IMR-90 (cell line): ENCODE data around the gene GNB5. TPM values are rescaled to one million over a fixed set of nuclear protein-coding genes. Genes with fewer than 3 reads are reported as not detected.

Source experiments
- ATAC-seq: fragments of 200-7000 bp; cut with Tn5 transposase; 2 replicates; pipeline ENCODE4 v1.9.1; 2020; ENCODE audit warnings: low read depth, mild to moderate bottlenecking, moderate library complexity
- BruUV-seq: library from RNA; stranded (reverse); fragments of 400-500 nt; replicated peaks from 2 replicates; lab custom pipeline; 2021; lab: Mats Ljungman, UMichigan
- CTCF ChIA-PET: fragments of 300-600 bp; formaldehyde crosslinking; extraction: SDS; loops from one replicate; lab custom pipeline; 2021; ENCODE audit warnings: antibody characterized with exemption; lab: Yijun Ruan, JAX
- POLR2A ChIA-PET: fragments of 300-600 bp; sonication (Branson Sonifier 250); formaldehyde crosslinking; loops from one replicate; lab custom pipeline; 2022; ENCODE audit warnings: antibody characterized with exemption; ENCODE audit not compliant: unreplicated experiment; lab: Charles Lee
- DNase-seq: peaks from one replicate; pipeline ENCODE4 v3.0.0; 2013
- H2AFZ ChIP-seq: replicated peaks from 2 replicates; pipeline ENCODE3; 2013; ENCODE audit warnings: low read length, mild to moderate bottlenecking; ENCODE audit not compliant: poor library complexity
- H2AK5ac ChIP-seq: 2 replicates; pipeline ENCODE4 v1.6.1; 2013; ENCODE audit warnings: low read depth, low read length, inconsistent platforms
- H2AK9ac ChIP-seq: replicated peaks from 2 replicates; pipeline ENCODE3; 2013; ENCODE audit warnings: mild to moderate bottlenecking, low read depth, low read length, moderate library complexity; ENCODE audit not compliant: poor library complexity
- H2BK120ac ChIP-seq: 2 replicates; pipeline ENCODE4 v1.6.1; 2013; ENCODE audit warnings: low read depth, low read length, inconsistent platforms
- H2BK15ac ChIP-seq: 3 replicates; pipeline ENCODE4 v1.6.1; 2013; ENCODE audit warnings: low read depth, low read length, inconsistent platforms
- H2BK20ac ChIP-seq: 2 replicates; pipeline ENCODE4 v1.6.1; 2013; ENCODE audit warnings: low read depth, mild to moderate bottlenecking, inconsistent platforms, low read length, moderate library complexity
- H2BK5ac ChIP-seq: 2 replicates; pipeline ENCODE4 v1.6.1; 2013; ENCODE audit warnings: mild to moderate bottlenecking, low read depth, low read length, inconsistent platforms; ENCODE audit not compliant: poor library complexity, severe bottlenecking
- H3K14ac ChIP-seq: replicated peaks from 2 replicates; pipeline ENCODE4 v1.6.1; 2013; ENCODE audit warnings: low read depth, low read length, inconsistent platforms
- H3K18ac ChIP-seq: 2 replicates; pipeline ENCODE4 v1.6.1; 2013; ENCODE audit warnings: low read depth, low read length, control low read depth
- H3K23ac ChIP-seq: 2 replicates; pipeline ENCODE4 v1.6.1; 2013; ENCODE audit warnings: low read depth, low read length, inconsistent platforms
- H3K27ac ChIP-seq: 2 replicates; pipeline ENCODE4 v1.5.1; 2013; ENCODE audit warnings: mild to moderate bottlenecking, control low read depth, low read length; ENCODE audit not compliant: insufficient read depth
- H3K27me3 ChIP-seq: 2 replicates; pipeline ENCODE4 v1.6.1; 2013; ENCODE audit warnings: low read length; ENCODE audit not compliant: control insufficient read depth, insufficient read depth
- H3K36me3 ChIP-seq: 2 replicates; pipeline ENCODE4 v1.6.1; 2013; ENCODE audit warnings: low read length, mixed read lengths; ENCODE audit not compliant: control insufficient read depth, insufficient read depth
- H3K4ac ChIP-seq: 2 replicates; pipeline ENCODE4 v1.6.1; 2013; ENCODE audit warnings: low read depth, low read length, inconsistent platforms
- H3K4me1 ChIP-seq: 2 replicates; pipeline ENCODE4 v1.6.1; 2013; ENCODE audit warnings: low read length, mixed read lengths; ENCODE audit not compliant: control insufficient read depth, insufficient read depth
- H3K4me2 ChIP-seq: 2 replicates; pipeline ENCODE4 v1.6.1; 2013; ENCODE audit warnings: low read depth, mild to moderate bottlenecking, control low read depth, low read length, moderate library complexity
- H3K4me3 ChIP-seq: 2 replicates; pipeline ENCODE4 v1.5.1; 2013; ENCODE audit warnings: low read depth, mild to moderate bottlenecking, control low read depth, low read length, moderate library complexity; ENCODE audit not compliant: insufficient read depth
- H3K56ac ChIP-seq: 2 replicates; pipeline ENCODE4 v1.6.1; 2013; ENCODE audit warnings: low read length, inconsistent platforms; ENCODE audit not compliant: insufficient read depth; ENCODE audit errors: extremely low read depth
- H3K79me1 ChIP-seq, 2 experiments: 2 replicates each; pipeline ENCODE4 v1.6.1; 2013; ENCODE audit warnings: low read length in 2 of 2, inconsistent platforms in 1 of 2, low read depth in 1 of 2
- H3K9ac ChIP-seq: 2 replicates; pipeline ENCODE4 v1.6.1; 2013; ENCODE audit warnings: low read depth, low read length, control low read depth
- H3K9me1 ChIP-seq: 2 replicates; pipeline ENCODE4 v1.6.1; 2013; ENCODE audit warnings: low read length, inconsistent platforms; ENCODE audit not compliant: insufficient read depth
- H3K9me3 ChIP-seq: 2 replicates; pipeline ENCODE4 v1.6.1; 2013; ENCODE audit warnings: low read length; ENCODE audit not compliant: control insufficient read depth, insufficient read depth
- H4K20me1 ChIP-seq: 2 replicates; pipeline ENCODE4 v1.6.1; 2013; ENCODE audit warnings: low read length, inconsistent platforms; ENCODE audit not compliant: insufficient read depth
- H4K5ac ChIP-seq: 2 replicates; pipeline ENCODE4 v1.6.1; 2013; ENCODE audit warnings: mild to moderate bottlenecking, low read depth, low read length, control low read depth
- H4K8ac ChIP-seq, 2 experiments: 2 replicates each; pipeline ENCODE4 v1.6.1; 2013; ENCODE audit warnings: low read depth in 2 of 2, low read length in 2 of 2, control low read depth in 1 of 2, inconsistent platforms in 1 of 2
- H4K91ac ChIP-seq: 2 replicates; pipeline ENCODE4 v1.6.1; 2013; ENCODE audit warnings: low read depth, low read length, inconsistent platforms; ENCODE audit not compliant: insufficient read depth
- BHLHE40 ChIP-seq: fragments of 150-350 bp; IDR thresholded peaks from 2 replicates; pipeline ENCODE4 v1.6.1; 2016; ENCODE audit warnings: mild to moderate bottlenecking, low read depth, low read length
- CEBPB ChIP-seq: IDR thresholded peaks from 2 replicates; pipeline ENCODE4 v1.6.1; 2012; ENCODE audit warnings: low read depth, low read length, improper control_type of control experiment
- MAFK ChIP-seq: IDR thresholded peaks from 2 replicates; pipeline ENCODE4 v1.6.1; 2012; ENCODE audit warnings: low read depth, low read length, improper control_type of control experiment
- POLR2A ChIP-seq: IDR thresholded peaks from 2 replicates; pipeline ENCODE4 v1.6.1; 2012; ENCODE audit warnings: mild to moderate bottlenecking, low read depth, low read length
- RAD21 ChIP-seq: IDR thresholded peaks from 2 replicates; pipeline ENCODE4 v1.6.1; 2012; ENCODE audit warnings: low read length, improper control_type of control experiment
- RCOR1 ChIP-seq: IDR thresholded peaks from 2 replicates; pipeline ENCODE4 v1.6.1; 2012; ENCODE audit warnings: mild to moderate bottlenecking, low read length, improper control_type of control experiment; ENCODE audit not compliant: insufficient replicate concordance
- SMC3 ChIP-seq: fragments of 150-350 bp; IDR thresholded peaks from 2 replicates; pipeline ENCODE4 v1.6.1; 2016; ENCODE audit warnings: low read depth, mild to moderate bottlenecking, antibody characterized with exemption, low read length, moderate library complexity
- WGBS, 2 experiments: methylation state at CpG; one replicate each; pipeline versions ENCODE4 v1.1.5 to v1.1.7; 2013; ENCODE audit warnings: missing lambda C conversion rate in 2 of 2; ENCODE audit not compliant: insufficient read length in 1 of 2; ENCODE audit errors: extremely low coverage in 2 of 2; 5-methylcytosine and 5-hydroxymethylcytosine counted together
- dilution Hi-C: fragments of 300-500 bp; cut with HindIII; formaldehyde crosslinking; loops from one replicate; pipeline ENCODE4 v1.14.3; 2018; ENCODE audit warnings: low sequenced_read_pairs; ENCODE audit not compliant: unreplicated experiment
- in situ Hi-C: fragments of 300-500 bp; cut with MboI; formaldehyde crosslinking; loops from 3 replicates; pipeline ENCODE4 v1.14.3; 2019; ENCODE audit warnings: low sequenced_read_pairs, inconsistent platforms, mixed read lengths
- intact Hi-C: fragments of 100-400 bp; cut with micrococcal nuclease; formaldehyde crosslinking; loops from 2 replicates; pipeline ENCODE4 v1.10.0; 2022
- polyA plus RNA-seq, 3 experiments: library from polyadenylated mRNA; depleted of rRNA; stranded (reverse); fragments of >200 nt; gene quantifications; 2 replicates each; pipeline ENCODE4 v1.2.3, GENCODE V29; 2012; ENCODE audit warnings: low replicate concordance in 1 of 3
- total RNA-seq: library from RNA; depleted of rRNA; stranded (reverse); fragments of >200 nt; gene quantifications from 2 replicates; pipeline ENCODE4 v1.2.3, GENCODE V29; 2012
- TF ChIP-seq, protein P1 (sequence below): fragments of 150-350 bp; IDR thresholded peaks from 2 replicates; pipeline ENCODE4 v1.6.1; 2017; ENCODE audit warnings: mild to moderate bottlenecking, antibody characterized with exemption, low read length, low read depth

Gene GNB5
- total and polyA plus RNA-seq, 2 of the 4 experiments (the other 2 are of a cell fraction) = 27.7 to 33.2 TPM

DNA sequence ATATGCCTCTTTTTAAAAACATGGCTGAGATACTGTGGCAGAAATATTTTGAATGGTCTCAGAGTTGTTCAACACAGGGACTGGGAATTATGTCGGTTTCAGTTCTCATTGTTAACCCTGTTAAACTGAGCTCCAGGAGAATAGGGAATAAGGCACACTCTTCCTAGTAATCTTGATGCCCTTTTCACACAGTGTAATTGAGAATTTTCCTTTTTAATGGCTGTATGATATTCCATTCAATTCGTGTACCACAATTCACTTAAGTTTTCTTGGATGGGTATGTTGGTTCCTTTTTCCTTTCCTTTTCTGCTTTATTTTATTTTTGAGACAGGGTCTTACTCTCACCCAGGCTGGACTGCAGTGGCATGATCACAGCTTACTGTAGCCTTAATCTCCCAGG, 44.9 kb downstream of the GNB5 start:
- POLR2A ChIA-PET = interaction anchor here (0.6 kb wide), 1 partner anchor 14 kb away, joined by 4 read pairs; no protein-coding TSS in a partner anchor
- Histone ChIP-seq H4K8ac (no peak overlapping the region), H3K4me3 (no peak overlapping the region), H3K23ac (no peak overlapping the region), H2BK5ac (no peak overlapping the region), H3K9me1 (peaks cover 7% of the 10 kb centered on the region; the same call in 1 of the 2 replicates), H2BK20ac (no peak overlapping the region), H3K27ac (no peak overlapping the region), H3K4me2 (no peak overlapping the region), H3K9me3 (no peaks in the 10 kb centered on the region), H3K4ac (no peak overlapping the region), H3K56ac (no peak overlapping the region), H3K9ac (no peak overlapping the region), H3K27me3 (no peaks in the 10 kb centered on the region), H2AK9ac (no peak overlapping the region), H2BK120ac (no peak overlapping the region), H4K91ac (no peak overlapping the region), H2BK15ac (no peak overlapping the region), H2AK5ac (no peak overlapping the region), H3K36me3 (peaks cover 19% of the 10 kb centered on the region), H4K5ac (no peak overlapping the region), H3K4me1 (peaks cover 9% of the 10 kb centered on the region), H4K20me1 (no peaks in the 10 kb centered on the region), H3K79me1 (peaks cover 0 to 5% of the 10 kb centered on the region in 2 experiments; a peak in 1 of 4 replicates), H2AFZ (no peak overlapping the region), H3K18ac (no peak overlapping the region), H3K14ac (no peak overlapping the region)
- no peak for ATAC-seq
- intact Hi-C loops (loop anchor here (2.0 kb wide), 1 partner anchor 17 kb away; no protein-coding TSS in a partner anchor), in situ Hi-C loops (no loop called here), dilution Hi-C loops (no loop called here)
- no TSS peak for BruUV-seq
- TF ChIP-seq SMC3 (no peak), POLR2A (no peak), RCOR1 (no peak), CEBPB (no peak), MAFK (no peak), RAD21 (no peak), BHLHE40 (no peak)
- TF ChIP-seq, protein P1, sequence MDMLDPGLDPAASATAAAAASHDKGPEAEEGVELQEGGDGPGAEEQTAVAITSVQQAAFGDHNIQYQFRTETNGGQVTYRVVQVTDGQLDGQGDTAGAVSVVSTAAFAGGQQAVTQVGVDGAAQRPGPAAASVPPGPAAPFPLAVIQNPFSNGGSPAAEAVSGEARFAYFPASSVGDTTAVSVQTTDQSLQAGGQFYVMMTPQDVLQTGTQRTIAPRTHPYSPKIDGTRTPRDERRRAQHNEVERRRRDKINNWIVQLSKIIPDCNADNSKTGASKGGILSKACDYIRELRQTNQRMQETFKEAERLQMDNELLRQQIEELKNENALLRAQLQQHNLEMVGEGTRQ = no peak
- no peak for DNase-seq
- no CpG with 5 or more reads among the region's 2 CpGs for WGBS, 2 experiments
- CTCF ChIA-PET = no interaction called here
